ENCODE data around the gene CSF2RB. TPM values are rescaled to one million over a fixed set of nuclear protein-coding genes. Genes with fewer than 3 reads are reported as not detected.

CSF2RB gene
- total RNA-seq, 1 donor from 2014 or later: not detected

DNA sequence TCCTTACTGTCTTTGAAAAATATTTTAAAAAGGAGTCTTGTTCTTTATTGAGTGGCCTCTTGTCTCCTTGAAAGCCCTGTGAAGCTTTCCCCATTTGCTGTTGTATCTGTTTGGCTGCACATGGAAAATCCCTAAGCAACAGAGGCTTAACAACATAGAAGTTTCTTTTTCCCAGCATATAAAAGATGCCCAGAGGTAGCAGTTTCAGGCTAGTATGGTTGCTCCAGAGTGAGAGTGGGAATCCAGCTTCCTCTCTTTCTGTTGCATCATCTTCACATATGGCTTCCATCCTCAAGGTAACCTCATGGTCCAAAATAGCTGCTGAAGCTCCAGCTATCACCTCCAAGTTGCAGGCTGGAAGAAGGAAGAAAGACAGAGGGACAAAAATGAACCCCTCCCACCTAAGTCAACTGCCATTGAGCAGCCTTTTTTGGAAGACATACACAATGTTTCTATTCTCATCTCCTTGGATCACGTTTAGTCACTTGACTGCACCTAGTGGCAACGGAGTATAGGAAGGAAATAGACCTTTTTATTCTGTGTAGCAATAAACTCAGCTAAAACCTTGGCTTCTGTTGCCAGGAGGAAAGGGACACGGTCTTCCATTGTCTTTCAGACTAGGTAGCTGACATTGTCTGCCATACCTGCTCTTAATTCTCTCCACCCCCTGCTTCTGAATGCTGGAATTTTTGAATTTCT is 5.3 kb downstream of the CSF2RB start:
- no peak for DNase-seq (ENCODE audit: low read depth)

GRCh38 chr22:36921309-36922104 is 8.1 kb downstream of the CSF2RB start:
- no peak for DNase-seq (ENCODE audit: low read depth)

- no peak for DNase-seq (ENCODE audit: low read depth)
Measured at GRCh38 chr22:36922105-36922608, 8.7 kb downstream of the CSF2RB start.

DNA sequence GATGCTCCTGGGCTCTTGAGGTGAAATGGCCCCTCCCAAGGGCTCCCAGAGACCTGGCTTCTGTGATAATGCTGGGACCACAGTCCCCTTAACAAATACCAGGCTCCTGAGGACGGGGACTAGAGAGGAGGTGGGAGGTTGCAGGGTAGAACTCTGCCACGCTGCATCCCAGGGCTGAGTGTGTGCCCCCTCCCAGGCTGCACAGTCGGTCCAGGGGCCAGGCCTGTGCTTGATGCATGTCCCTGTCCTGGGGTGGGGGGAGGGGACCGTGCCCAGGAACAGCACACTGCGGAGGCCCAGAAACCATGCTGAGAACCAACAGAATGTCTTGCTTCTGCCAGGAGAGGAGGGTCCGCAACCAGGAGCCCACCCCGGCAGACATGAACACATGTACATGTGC is 9.3 kb downstream of the CSF2RB start:
- DNase-seq (ENCODE audit: low read depth): no peak

DNA sequence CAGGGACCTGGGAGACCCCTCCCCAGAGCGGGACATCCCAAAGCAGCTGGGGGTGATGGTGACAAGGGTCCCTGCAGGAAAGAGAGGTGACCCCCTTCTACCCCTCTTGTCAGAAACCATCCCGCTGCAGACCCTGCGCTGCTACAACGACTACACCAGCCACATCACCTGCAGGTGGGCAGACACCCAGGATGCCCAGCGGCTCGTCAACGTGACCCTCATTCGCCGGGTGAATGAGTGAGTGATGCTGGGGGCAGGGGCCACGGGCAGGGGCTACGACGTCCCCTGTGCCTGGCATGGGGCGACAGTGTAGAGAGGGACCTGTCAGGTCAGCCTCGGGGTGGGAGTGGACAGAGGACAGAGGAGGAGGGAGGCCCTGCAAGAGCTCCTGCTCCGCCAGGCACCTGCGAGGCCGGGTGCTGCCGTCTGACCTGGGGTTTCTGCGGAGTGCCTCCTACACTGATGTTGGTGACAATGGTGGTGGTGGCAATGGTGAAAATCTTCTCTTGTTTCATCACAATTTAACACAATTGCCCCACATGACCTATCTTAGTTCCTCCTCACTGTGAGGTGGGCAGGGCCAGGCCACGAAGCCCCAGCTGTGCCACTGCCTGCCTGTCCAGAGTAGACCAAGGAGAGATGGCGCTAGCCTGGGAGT is 9.8 kb downstream of the CSF2RB start:
- no peak for DNase-seq (ENCODE audit: low read depth)

- DNase-seq (ENCODE audit: low read depth): no peak
Measured at GRCh38 chr22:36924151-36924698, 10.8 kb downstream of the CSF2RB start.

GRCh38 chr22:36925388-36926290 is 12.2 kb downstream of the CSF2RB start:
- no peak for DNase-seq (ENCODE audit: low read depth)

DNA sequence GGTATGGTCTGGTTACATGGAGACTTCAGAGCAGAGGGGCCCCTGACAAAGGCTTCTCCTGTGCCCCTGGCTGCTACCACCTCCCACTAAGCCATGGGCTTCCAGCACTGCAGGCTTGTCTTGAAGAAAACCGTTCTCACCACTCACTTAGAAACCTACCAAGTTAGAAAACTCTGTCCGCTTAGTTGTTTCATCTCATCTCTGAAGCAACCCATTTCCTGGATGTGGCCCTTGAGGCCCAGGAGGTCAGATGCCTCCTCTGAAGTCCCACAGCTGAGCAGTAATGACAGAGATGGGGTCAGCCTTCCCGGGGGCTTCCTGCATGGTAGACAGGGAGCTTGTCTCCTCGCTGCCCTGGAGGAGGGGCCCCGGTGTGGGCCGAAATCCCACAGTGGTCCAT is 12.9 kb downstream of the CSF2RB start:
- no peak for DNase-seq (ENCODE audit: low read depth)

- DNase-seq (ENCODE audit: low read depth): no peak
Measured at GRCh38 chr22:36926721-36927435, 13.4 kb downstream of the CSF2RB start.

DNA sequence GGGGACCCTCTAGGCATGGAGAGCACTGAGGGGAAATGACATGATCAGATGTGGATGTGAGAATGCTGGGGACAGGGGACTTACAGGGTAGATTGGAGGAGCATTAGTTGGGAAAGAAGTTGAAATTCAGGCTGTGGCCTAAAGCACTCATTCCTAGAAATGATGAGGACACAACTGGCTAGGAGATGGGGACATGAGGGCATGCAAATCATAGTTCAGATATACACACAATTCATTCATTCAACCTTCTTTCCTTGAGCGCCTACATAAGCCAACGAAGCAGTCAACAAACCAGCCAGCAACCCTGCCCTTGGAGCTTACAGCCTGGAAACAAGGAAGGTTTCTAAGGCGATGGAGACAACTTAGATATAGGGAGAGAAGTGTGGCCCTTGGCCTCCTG is 14.2 kb downstream of the CSF2RB start:
- DNase-seq (ENCODE audit: low read depth): no peak

DNA sequence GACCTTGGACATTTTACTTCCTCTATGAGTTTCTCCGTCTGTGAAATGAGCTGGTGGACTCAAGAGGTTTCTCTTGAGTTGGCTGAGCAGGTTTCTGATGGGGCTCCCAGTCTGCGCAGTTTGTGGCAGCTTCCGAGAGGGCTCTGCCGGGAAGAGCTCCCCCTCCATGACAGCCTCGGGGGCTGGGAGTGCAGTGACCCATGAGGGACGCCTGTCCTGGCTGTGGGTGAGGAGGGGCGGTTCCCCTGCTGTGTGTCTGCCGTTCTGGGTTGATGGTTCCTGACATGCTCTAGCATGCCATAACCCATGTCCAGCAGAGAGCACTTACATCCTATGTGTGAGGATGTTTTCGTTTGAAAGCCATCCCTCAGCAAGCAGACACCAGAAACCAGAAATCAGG is 14.8 kb downstream of the CSF2RB start:
- DNase-seq (ENCODE audit: low read depth): no peak

- no peak for DNase-seq (ENCODE audit: low read depth)
Measured at GRCh38 chr22:36928786-36929535, 15.5 kb downstream of the CSF2RB start.

- DNase-seq (ENCODE audit: low read depth): no peak
Measured at GRCh38 chr22:36929621-36930020, 16.2 kb downstream of the CSF2RB start.

DNA sequence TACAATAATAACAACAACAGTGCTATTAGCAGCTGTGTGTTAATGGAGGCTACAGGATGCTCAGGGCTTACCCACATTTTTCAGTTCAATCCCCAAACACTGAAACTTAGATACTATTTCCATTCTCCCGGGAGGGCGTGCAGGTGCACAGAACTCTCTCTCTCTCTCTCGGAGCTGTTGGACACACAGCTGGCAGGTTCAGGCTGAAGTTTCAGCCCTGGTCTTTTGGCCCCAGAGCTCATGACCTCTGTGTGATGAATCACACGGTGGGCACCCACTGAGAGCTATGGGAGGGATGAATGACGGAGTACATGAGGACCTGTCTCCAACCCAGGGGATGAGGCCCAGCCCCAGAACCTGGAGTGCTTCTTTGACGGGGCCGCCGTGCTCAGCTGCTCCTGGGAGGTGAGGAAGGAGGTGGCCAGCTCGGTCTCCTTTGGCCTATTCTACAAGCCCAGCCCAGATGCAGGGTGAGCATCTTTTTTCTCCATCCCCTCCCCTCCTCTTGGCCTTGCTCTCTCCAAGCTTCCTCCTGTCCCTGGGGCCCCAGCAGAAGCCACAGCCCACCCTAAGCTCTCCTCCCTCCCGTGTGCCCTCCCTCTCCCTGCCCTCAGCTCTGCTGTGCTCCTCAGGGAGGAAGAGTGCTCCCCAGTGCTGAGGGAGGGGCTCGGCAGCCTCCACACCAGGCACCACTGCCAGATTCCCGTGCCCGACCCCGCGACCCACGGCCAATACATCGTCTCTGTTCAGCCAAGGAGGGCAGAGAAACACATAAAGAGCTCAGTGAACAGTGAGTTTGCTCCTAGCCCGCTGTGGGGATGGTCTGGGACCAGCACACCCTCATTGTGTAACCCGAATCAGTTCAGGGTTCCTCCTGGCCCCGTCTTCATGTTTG is 16.9 kb downstream of the CSF2RB start:
- no peak for DNase-seq (ENCODE audit: low read depth)

DNA sequence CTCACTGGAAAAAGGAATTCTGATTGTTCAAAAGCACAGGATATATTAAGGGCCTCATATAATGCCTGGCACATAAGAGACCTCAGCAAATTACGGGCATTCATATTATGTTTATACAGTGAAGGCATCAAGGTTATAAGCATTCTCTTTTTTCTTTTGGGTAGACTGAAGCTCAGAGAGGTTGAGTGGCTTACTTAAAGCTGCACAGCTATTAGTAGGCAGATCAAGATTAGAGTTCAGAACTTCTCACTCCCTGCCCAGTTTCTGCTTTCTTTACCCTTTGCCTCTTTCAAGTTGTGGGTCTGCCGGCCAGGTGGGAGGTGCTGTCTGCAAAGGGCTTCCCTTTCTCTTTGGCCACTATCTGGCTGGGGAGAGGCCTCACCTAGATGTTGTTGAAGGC is 18.0 kb downstream of the CSF2RB start:
- no peak for DNase-seq (ENCODE audit: low read depth)

GRCh38 chr22:36933629-36934417 is 20.4 kb downstream of the CSF2RB start:
- no peak for DNase-seq (ENCODE audit: low read depth)

All from myocyte (in vitro differentiated cells).